Small intestine (tissue), 7 donors: ENCODE data around the gene ZNF655. TPM values are rescaled to one million over a fixed set of nuclear protein-coding genes. Genes with fewer than 3 reads are reported as not detected.
"Not testable (repeated sequence)": the region's sequence is repeated elsewhere in the genome, so short reads cannot be mapped to it uniquely, and the experiment has no call there.

Experiments used
- DNase-seq, 2 donors: peaks; one replicate each; pipeline versions ENCODE4 v3.0.0 to v3.0.0-alpha.2; 2013
- FAIRE-seq: peaks from 2 replicates; lab custom pipeline; 2012; peaks lifted over from hg19 to GRCh38; lab: Jason Lieb, UNC
- H3K27ac ChIP-seq, 3 donors: one replicate each; pipeline ENCODE4 v1.5.1; 2013; ENCODE audit warnings: low read length in 2 of 3, mild to moderate bottlenecking in 2 of 3, control low read depth in 1 of 3, inconsistent platforms in 1 of 3, low read depth in 1 of 3, moderate library complexity in 1 of 3
- H3K27me3 ChIP-seq, 3 donors: one replicate each; pipeline ENCODE4 v1.6.1; 2013; ENCODE audit warnings: low read length in 3 of 3, inconsistent platforms in 1 of 3; ENCODE audit not compliant: control insufficient read depth in 3 of 3, insufficient read depth in 3 of 3
- H3K36me3 ChIP-seq, 3 donors: one replicate each; pipeline ENCODE4 v1.6.1; 2013; ENCODE audit warnings: low read length in 3 of 3, inconsistent platforms in 1 of 3, low read depth in 1 of 3, mild to moderate bottlenecking in 1 of 3, moderate library complexity in 1 of 3; ENCODE audit not compliant: control insufficient read depth in 3 of 3, insufficient read depth in 2 of 3
- H3K4me1 ChIP-seq, 3 donors: one replicate each; pipeline ENCODE4 v1.6.1; 2013; ENCODE audit warnings: low read length in 2 of 3, inconsistent platforms in 1 of 3, low read depth in 1 of 3, mild to moderate bottlenecking in 1 of 3, moderate library complexity in 1 of 3; ENCODE audit not compliant: control insufficient read depth in 3 of 3, insufficient read depth in 2 of 3
- H3K4me3 ChIP-seq, 3 donors: one replicate each; pipeline ENCODE4 v1.5.1; 2013; ENCODE audit warnings: low read length in 3 of 3, control low read depth in 1 of 3, inconsistent platforms in 1 of 3, low read depth in 1 of 3, mild to moderate bottlenecking in 1 of 3, moderate library complexity in 1 of 3
- H3K9me3 ChIP-seq, 2 donors: one replicate each; pipeline ENCODE4 v1.6.1; 2013; ENCODE audit warnings: low read depth in 1 of 2, low read length in 1 of 2; ENCODE audit not compliant: control insufficient read depth in 2 of 2, insufficient read depth in 1 of 2
- WGBS, 3 donors: extraction: QIAGEN DNeasy Blood & Tissue Kit; methylation state at CpG; one replicate each; pipeline ENCODE4 v1.1.7; 2013; 5-methylcytosine and 5-hydroxymethylcytosine counted together
- polyA plus RNA-seq, 4 donors: library from polyadenylated mRNA; stranded (reverse) in 3 of 4; unstranded in 1 of 4; fragments of 200-250 nt in 3 of 4; fragments of 120-200 nt in 1 of 4; gene quantifications; one replicate each; pipeline versions ENCODE4 v1.2.1 to v1.2.3, GENCODE V29; 2013
- donor health status: healthy with polysubstance abuse.
- donor health status: control.
- donor health status: control.
- donor health status: Bipolar disorder and iron deficiency.
- donor health status: healthy.

The ZNF655 gene
- polyA plus RNA-seq, 4 donors = 33.7 to 73.7 (median 52.5) TPM

DNA sequence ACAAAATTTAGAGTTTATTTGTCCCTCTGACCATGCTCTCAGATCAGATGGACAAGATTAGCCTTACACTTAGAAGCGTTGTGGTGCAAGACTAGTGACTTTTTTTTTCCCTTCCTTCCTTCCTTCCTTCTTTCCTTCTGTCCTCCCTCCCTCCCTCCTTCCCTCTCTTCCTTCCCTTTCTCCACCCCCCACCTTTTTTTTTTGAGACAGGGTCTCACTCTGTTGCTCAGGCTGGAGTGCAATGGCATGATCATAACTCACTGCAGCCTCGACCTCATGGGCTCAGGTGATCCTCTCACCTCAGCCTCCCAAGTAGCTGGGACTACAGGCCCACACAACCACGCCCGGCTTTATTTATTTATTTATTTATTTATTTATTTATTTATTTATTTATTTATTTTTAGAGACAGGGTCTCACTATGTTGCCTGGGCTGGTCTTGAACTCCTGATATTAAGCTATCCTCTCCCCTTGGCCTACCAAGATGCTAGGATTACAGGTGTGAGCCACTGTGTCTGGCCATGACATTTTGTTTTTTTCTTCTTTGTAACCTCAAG, 22.4 kb downstream of the ZNF655 start:
- not testable (repeated sequence) for H3K27me3 ChIP-seq, H3K27ac ChIP-seq, H3K36me3 ChIP-seq, FAIRE-seq, DNase-seq, H3K9me3 ChIP-seq, H3K4me1 ChIP-seq
- H3K4me3 ChIP-seq = peak overlapping the region in 2 of 3 donors; percentile 49 to 67
- 58 to 62% (median 59%) methylated on average over 4 of the region's 4 CpGs for WGBS, 3 donors

DNA sequence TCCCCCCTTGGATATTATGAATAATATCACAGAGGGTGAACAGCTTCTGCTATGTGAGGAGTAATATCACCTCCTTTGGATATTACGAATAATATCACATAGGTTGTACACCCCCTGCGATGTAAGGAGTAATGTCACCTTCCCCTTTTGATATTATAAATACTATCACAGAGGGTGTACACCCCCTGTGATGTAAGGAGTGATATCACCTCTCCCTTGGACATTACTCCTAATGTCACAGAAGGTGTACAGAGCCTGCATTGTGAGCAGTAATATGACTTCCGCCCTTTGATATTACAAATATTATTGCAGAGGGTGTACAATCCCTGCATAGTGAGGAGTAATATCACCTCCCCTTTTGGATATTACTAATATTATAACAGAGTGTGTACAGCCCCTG, 30.4 kb downstream of the ZNF655 start:
- H3K9me3 ChIP-seq = no peaks in the 10 kb centered on the region
- no peaks in the 10 kb centered on the region for H3K4me1 ChIP-seq
- DNase-seq = no peak
- no peaks in the 10 kb centered on the region for H3K27me3 ChIP-seq
- 73 to 87% (median 76%) methylated on average over 3 of the region's 3 CpGs for WGBS, 3 donors
- no peak overlapping the region for H3K4me3 ChIP-seq
- no peak for FAIRE-seq
- H3K36me3 ChIP-seq = no peaks in the 10 kb centered on the region
- no peak overlapping the region for H3K27ac ChIP-seq

DNA sequence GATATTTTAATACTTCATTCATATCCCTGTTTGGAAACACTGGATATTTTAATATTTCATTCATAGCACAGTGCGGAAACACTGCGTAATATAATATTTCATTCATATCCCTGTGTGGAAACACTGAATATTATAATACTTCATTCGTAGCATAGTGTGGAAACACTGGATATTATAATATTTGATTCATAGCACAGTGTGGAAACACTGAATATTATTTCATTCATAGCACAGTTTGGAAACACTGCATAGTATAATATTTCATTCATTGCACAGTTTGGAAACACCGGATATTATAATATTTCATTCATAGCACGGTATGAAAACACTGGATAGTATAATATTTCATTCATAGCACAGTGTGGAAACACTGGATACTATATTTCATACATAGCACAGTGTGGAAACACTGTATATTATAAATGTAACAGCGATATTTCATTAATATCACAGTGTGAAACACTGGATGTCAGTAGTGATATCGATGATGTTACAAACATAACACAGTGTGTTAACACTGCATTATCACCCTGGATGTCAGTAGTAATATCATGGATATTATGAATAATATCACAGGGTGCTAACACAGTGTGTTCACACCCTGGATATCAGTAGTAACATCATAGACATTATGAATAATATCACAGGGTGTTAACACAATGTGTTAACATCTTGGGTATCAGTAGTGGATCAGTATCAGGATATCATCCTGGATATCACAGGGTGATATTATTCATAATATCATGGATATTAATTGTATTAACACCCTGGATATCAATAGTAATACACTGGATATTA, 36.7 kb downstream of the ZNF655 start:
- H3K27ac ChIP-seq = no peak overlapping the region
- DNase-seq (no peak), FAIRE-seq (no peak)
- 80 to 84% (median 84%) methylated on average over 7 of the region's 7 CpGs for WGBS, 3 donors
- no peaks in the 10 kb centered on the region for H3K36me3 ChIP-seq
- no peaks in the 10 kb centered on the region for H3K9me3 ChIP-seq
- H3K4me1 ChIP-seq = no peaks in the 10 kb centered on the region
- peaks cover 0 to 3% (median 0%) of the 10 kb centered on the region in 3 donors for H3K27me3 ChIP-seq
- H3K4me3 ChIP-seq = no peak overlapping the region

DNA sequence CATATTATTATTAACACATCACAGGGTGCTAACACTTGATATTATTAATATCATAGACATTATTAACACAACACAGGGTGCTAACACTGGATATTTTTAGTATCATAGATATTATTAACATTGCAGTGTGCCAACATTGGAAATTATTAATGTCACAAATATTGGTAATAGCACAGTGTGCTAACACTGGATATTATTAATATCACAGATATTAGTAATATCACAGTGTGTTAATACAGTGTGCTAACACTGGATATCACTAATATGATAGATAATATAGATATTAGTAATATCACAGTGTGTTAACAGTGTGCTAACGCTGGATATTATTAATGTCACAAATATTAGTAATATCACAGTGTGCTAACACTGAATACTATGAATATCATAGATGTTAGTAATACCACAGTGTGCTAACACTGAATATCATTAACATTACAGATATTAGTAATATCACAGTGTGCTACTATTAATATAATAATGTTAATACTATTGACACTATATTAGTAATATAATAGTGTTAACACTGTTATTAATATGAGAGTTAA, 38.0 kb downstream of the ZNF655 start:
- FAIRE-seq (no peak), DNase-seq (no peak)
- peaks cover 0 to 3% (median 0%) of the 10 kb centered on the region in 3 donors for H3K27me3 ChIP-seq
- H3K36me3 ChIP-seq = no peaks in the 10 kb centered on the region
- H3K9me3 ChIP-seq = no peaks in the 10 kb centered on the region
- H3K4me1 ChIP-seq = no peaks in the 10 kb centered on the region
- no peak overlapping the region for H3K4me3 ChIP-seq
- no peak overlapping the region for H3K27ac ChIP-seq
- WGBS, 3 donors = 84 to 95% (median 87%) methylated on average over 1 of the region's 1 CpG

DNA sequence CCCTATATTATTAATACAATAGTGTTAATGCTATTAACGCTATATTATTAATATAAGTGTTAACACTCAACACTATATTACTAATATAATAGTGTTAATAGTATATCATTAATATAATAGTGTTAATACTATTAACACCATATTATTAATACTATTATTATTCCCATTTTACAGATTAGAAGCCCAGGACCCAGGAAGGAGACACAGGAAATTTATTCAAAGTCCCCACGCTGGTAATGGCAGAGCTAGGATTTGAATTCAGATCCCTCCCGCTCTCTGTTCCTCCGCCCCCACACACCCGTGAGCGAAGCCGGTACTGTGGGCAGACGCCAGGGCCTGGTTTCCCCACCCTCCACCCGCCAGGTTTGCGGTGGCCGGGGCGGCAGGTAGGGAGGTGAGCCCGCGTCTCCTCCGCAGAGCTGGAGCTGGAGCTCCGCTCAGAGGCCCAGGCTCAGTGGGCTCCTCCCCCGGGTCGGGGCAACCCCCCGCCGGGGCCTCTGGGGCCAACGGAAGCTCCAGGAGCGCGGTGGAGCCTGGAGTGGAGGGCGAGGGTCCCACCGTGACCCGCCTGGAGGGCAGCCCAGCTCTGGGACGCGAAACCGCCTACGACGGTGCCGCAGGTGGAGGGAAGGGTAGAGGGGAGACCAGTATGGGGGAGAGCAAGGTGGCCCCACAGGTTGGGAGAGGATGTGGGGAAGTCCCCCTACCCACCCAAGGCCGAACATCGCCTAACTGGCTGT, 39.5 kb downstream of the ZNF655 start, which contains the start of gene TMEM225B:
TMEM225B (plus strand) TSS at position 506 of the 740 bp plus-strand sequence. CDS start 6,122 bp downstream, outside the sequence.
- FAIRE-seq (no peak), DNase-seq (no peak)
- Histone ChIP-seq H3K27ac (no peak within 1 kb of the TSS), H3K27me3 (peaks cover 0 to 3% (median 0%) of the 10 kb centered on the region in 3 donors), H3K4me1 (no peaks in the 10 kb centered on the region), H3K36me3 (no peaks in the 10 kb centered on the region), H3K4me3 (no peak within 1 kb of the TSS), H3K9me3 (no peaks in the 10 kb centered on the region)
- WGBS, 3 donors = 57 to 83% (median 76%) methylated on average over 32 to 34 of the region's 34 CpGs

DNA sequence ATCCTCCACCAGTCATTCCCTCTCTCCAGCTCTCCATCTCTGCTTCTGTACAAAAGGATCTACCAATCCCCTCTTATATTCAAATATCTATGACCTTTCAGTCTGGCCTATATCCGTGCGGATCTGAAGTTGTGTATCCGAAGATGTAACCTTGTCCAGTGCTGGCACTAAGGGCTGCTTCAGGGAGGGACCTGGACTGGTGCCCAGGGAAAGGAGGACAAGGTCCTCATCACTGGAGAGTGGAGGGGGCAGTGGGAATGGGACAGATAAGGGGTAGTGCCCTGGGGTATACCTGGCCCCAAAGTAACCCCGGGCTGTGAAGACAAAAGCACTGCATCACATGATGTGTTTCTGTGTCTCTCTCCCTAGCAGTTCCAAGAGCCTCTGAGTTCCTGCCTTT, 41.4 kb downstream of the ZNF655 start:
- H3K36me3 ChIP-seq = no peaks in the 10 kb centered on the region
- peaks cover 0 to 3% (median 0%) of the 10 kb centered on the region in 3 donors for H3K27me3 ChIP-seq
- 52 to 75% (median 64%) methylated on average over 4 of the region's 4 CpGs for WGBS, 3 donors
- H3K4me3 ChIP-seq = no peak overlapping the region
- FAIRE-seq (no peak), DNase-seq (no peak)
- no peaks in the 10 kb centered on the region for H3K4me1 ChIP-seq
- no peaks in the 10 kb centered on the region for H3K9me3 ChIP-seq
- H3K27ac ChIP-seq = no peak overlapping the region

DNA sequence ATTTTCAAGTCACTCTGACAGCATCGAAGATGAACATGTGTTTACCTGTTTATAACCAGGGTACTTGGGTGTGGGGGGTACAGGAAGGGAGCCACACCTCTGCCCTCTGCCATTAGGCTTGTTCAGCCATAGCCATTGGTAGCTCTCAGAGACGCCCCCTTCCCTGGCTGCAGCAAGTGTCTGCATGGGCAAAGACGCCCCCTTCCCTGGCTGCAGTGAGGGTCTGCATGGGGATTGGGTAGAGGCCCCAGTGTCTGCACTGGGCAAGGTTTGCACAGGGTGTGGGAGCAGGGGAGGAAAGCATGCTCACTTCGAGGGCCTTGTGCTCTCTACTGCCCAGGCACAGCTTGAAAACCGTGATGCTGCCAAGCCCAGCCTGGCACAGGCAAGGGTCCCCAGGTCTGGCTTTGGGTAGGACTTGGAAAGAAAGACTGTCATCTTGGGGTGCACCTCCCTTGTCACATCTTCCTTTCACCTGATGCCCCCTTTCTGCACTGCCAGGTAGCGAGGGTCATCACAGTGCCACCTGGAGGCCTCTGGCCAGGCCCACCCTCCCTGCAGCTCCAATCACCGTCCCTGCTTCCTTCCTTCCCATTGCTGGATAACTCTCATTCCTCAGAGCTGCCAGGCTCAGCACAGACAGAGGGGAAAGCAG, 43.3 kb downstream of the ZNF655 start:
- Histone ChIP-seq H3K36me3 (no peaks in the 10 kb centered on the region), H3K4me1 (no peaks in the 10 kb centered on the region), H3K27me3 (peaks cover 0 to 3% (median 0%) of the 10 kb centered on the region in 3 donors), H3K27ac (no peak overlapping the region), H3K4me3 (no peak overlapping the region), H3K9me3 (no peaks in the 10 kb centered on the region)
- DNase-seq (no peak), FAIRE-seq (no peak)
- WGBS, 3 donors = 70 to 83% (median 77%) methylated on average over 7 of the region's 7 CpGs

DNA sequence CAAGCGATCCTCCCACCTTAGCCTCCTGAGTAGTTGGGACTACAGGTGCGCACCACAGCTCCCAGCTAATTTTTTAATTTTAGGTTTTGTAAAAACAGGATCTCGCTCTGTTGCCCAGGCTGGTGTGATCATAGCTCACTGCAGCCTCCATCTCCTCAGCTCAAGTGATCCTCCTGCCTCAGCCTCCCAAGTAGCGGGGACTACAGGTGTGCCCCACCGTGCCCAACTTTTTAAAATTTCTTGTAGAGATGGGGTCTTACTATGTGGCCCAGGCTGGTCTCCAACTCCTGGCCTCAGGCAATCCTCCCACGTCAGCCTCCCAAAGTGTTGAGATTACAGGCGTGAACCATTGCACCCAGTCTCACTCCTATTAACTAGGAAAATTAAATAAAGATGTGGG, 47.1 kb downstream of the ZNF655 start:
- Histone ChIP-seq H3K9me3 (no peaks in the 10 kb centered on the region), H3K27ac (no peak overlapping the region), H3K36me3 (no peaks in the 10 kb centered on the region), H3K4me1 (no peaks in the 10 kb centered on the region), H3K4me3 (no peak overlapping the region), H3K27me3 (no peaks in the 10 kb centered on the region)
- no peak for DNase-seq
- WGBS, 3 donors = 93 to 98% (median 94%) methylated on average over 7 of the region's 7 CpGs
- FAIRE-seq = no peak
